GM19397 (cell line): ENCODE results near the gene SON.
A peak's percentile ranks its signal among the peaks of the same experiment; 100 is the strongest.
"Not testable (repeated sequence)": the region's sequence is repeated elsewhere in the genome, so short reads cannot be mapped to it uniquely, and the experiment has no call there.

Experiments used
- ATAC-seq: cut with Tn5 transposase; IDR thresholded peaks from one replicate; pipeline ENCODE4 v1.9.1; 2021; ENCODE audit warnings: mild to moderate bottlenecking, moderate library complexity; ENCODE audit not compliant: unreplicated experiment

SON gene, protein sequence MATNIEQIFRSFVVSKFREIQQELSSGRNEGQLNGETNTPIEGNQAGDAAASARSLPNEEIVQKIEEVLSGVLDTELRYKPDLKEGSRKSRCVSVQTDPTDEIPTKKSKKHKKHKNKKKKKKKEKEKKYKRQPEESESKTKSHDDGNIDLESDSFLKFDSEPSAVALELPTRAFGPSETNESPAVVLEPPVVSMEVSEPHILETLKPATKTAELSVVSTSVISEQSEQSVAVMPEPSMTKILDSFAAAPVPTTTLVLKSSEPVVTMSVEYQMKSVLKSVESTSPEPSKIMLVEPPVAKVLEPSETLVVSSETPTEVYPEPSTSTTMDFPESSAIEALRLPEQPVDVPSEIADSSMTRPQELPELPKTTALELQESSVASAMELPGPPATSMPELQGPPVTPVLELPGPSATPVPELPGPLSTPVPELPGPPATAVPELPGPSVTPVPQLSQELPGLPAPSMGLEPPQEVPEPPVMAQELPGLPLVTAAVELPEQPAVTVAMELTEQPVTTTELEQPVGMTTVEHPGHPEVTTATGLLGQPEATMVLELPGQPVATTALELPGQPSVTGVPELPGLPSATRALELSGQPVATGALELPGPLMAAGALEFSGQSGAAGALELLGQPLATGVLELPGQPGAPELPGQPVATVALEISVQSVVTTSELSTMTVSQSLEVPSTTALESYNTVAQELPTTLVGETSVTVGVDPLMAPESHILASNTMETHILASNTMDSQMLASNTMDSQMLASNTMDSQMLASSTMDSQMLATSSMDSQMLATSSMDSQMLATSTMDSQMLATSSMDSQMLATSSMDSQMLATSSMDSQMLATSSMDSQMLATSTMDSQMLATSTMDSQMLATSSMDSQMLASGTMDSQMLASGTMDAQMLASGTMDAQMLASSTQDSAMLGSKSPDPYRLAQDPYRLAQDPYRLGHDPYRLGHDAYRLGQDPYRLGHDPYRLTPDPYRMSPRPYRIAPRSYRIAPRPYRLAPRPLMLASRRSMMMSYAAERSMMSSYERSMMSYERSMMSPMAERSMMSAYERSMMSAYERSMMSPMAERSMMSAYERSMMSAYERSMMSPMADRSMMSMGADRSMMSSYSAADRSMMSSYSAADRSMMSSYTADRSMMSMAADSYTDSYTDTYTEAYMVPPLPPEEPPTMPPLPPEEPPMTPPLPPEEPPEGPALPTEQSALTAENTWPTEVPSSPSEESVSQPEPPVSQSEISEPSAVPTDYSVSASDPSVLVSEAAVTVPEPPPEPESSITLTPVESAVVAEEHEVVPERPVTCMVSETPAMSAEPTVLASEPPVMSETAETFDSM (N-terminal part only)

DNA sequence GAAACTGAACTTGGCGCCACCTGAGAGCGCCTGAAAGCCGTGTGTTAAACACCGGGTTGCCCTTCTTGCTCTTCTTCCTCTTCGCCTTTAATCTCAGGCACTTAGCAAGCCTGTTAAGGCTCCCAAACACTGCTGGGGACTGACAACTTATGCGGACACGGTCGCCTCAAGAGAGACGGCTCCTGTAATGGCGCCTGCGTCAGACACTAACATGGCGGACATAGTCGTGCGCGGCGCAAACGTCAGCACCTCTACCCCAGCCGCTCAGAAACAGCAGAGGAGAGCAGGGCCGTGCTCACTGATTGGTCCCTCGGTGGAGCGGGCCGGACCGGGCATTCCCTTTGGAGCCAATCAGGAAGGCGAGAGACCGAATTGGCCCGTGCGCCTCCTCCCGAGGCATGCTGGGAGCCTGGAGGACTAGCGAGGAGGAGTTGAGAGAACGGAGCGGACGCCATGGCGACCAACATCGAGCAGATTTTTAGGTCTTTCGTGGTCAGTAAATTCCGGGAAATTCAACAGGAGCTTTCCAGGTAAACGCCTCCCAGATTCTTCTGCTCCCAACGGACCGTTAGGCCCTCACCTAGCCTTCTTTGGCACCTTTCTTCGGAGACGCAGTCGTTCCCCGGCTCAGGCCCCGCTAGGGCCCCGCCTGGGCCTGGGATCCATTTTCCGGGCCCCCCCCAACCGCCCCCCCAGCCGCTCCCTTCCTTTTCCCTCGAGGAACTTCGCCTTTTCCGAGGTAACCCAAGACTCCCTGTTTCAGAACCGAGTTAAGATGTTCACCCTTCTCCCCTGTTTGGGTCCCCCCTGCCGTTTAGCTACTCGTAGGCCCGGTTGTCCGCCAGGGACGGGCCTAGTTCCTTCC is at the start of gene SON:
TSS of gene SON (plus strand) at position 399 of the 865 bp plus-strand sequence. CDS start at position 454, 55 bp downstream.
- ATAC-seq: peak; percentile 88

DNA sequence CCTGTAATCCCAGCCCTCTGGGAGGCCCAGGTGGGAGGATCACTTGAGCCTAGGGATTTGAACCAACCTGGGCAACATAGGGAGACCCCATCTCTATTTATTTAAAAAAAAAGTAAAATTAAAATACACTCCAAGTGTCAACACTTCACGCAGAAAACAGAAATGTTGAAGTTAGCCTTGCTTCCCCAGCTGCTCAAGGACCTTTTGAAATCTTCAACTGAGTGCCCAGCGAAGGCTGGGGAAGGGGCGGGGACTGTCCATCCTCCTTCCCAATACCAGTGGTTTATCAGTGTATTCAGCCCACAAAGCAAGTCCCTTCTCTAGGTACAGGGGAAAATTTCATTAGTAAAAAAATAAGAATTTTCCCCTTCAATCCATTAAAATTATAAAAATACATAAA is 49.1 kb upstream of the SON start:
- ATAC-seq: no peak

DNA sequence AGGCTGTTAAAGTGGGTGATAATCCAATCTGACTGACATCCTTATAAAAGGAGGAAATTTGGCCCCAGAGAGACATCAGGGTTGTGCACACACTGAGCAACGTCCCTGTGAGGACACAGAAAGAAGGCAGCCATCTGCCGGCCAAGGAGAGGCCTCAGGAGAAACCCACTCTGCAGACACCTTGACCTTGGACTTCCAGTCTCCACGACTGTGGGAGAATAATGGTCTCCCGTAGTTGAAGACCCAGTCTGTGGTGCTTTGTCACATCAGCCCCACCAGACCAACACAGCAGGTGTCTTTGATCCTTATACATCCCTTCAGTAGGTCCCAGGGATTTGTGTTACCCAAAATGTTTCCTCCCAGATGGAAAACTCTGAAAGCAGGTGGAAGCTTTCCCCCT is 47.1 kb upstream of the SON start:
- no peak for ATAC-seq

DNA sequence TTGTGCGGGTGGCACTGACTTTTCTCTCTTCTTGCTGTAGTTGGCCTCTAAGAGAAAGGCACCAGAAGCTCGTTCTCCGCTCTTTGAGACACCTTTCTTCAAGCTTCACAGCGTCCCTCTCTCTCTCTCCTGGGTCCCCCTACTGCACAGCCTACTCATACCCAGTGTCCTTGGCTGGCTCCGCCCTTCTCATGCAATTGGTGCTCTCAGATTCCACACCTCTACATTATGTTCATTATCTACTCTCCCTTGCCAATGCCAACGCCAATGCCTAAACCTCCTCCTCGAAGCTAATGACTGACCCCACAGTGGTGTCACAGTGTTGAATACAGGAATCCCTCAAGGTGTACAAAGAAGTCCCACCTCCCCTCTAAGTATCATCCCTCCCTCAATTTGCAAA is 46.5 kb upstream of the SON start:
- no peak for ATAC-seq

DNA sequence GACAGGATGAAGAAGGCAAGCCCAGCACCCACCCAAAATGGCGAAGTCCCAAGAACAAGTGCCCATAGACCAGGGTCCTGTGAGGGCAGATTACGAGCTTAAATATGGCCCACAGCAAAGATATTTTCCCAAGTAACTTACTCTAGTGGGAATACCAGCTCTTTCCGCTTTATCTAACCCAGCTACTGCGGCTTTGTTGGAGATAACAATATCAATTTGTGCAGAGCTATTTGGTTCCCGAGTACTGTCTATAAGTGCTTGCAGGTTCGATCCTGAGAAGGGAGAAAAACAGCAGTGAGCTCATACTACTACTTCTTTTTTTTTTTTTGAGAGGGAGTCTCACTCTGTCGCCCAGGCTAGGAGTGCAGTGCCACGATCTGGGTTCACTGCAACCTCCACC is 37.0 kb upstream of the SON start:
- ATAC-seq: no peak

DNA sequence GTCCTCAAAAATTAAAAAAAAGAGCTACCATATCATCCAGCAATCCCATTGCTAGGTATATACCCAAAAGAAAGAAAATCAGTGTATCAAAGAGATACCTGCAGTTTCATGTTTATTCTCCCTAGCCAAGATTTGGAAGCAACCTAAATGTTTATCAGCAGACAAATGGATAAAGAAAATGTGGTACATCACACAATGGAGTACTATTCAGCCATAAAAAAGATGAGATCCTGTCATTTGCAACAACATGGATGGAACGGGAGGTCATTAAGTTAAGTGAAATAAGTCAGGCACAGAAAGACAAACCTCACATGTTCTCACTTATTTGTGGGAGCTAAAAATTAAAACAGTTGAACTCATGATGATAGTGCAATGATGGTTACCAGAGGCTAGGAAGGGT is 35.8 kb upstream of the SON start:
- ATAC-seq: not testable (repeated sequence)

DNA sequence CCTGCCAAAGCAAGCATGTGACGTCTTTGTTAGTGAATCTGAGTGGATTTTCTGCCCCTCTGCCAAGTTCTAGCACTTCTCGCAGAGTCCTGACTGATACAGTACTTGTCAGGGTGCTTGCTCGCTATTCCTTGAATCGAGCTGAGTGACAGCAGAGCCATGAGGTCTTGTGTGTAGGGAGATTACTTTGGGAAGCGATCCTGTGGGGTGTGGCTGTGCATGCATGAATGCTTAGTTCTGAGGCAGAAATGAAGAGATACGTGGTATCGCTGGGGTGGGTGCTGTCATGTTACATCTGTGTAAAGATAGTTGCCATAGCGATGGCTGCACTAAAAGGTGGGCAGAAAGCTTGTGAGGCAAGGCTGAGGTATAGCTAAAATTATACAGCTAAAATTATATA is 32.0 kb upstream of the SON start:
- no peak for ATAC-seq

DNA sequence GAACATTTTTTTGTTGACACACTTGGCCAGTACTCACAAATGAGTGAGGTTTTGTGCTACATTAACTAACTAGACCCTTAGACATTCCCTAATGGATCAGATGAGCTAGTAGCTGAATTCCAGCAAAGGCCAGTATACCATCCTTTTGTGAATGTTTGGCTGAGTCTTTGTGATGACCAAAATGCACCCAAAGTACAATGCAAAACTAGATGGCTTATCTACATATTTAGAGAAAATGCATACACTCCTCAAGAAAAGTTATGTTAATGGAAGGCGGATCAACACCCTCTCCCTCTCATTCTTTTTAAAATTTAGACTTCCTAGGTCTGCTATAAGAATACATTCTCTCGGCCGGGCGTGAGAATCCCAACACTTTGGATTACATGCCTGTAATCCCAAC is 31.2 kb upstream of the SON start:
- no peak for ATAC-seq

DNA sequence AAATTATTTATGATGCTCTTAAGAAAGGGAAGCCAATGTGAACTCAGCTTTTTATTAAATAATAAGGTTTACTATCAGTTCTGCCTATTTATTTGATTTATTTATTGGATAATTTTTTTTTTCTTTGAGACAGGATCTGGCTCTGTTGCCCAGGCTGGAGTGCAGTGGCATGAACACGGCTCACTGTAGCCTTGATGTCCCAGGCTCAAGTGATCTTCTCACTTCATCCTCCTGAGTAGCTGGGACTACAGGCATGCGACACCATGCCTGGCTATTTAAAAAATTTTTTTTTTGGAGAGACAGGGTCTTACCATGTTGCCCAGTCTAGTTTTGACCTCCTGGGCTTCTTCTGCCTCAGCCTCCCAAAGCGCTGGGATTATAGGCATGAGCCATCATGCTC is 30.4 kb upstream of the SON start:
- no peak for ATAC-seq

DNA sequence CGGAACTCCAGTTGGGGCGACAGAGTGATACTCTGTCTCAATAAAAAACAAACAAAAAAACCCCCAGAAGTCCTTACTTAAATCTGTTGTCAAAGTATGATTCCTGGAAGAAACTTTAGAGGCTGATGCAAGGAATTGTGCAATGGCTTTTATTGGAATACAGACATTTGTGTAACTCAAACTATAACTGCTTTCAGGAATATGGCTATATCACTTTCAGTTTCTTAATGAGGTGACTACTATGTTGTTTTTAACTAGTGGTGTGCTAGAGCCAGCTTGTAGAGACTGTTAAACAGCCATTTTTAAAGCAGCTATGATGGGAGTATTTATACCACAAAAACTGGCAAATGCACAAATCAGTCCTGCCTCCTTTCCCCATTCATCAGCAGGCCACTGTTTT is 28.6 kb upstream of the SON start:
- ATAC-seq: no peak

DNA sequence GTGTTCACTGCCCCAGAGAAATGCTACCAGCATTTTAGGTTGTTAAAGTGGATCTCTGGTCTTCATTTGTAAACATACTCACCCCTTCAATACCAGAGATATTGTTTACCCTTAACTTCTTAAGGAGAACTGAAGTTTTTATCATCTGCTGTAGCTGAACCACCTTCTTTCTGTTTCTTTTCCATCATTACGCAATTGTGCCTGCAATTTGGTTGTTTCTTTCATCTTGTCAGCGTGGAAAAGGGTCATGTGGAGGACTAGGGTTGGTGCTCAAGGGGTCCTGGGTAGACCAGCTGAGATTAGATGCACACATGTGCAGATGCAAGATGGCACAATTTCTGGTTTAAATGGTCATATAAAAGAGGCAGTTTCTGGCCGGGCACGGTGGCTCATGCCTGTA is 23.9 kb upstream of the SON start:
- ATAC-seq: no peak

DNA sequence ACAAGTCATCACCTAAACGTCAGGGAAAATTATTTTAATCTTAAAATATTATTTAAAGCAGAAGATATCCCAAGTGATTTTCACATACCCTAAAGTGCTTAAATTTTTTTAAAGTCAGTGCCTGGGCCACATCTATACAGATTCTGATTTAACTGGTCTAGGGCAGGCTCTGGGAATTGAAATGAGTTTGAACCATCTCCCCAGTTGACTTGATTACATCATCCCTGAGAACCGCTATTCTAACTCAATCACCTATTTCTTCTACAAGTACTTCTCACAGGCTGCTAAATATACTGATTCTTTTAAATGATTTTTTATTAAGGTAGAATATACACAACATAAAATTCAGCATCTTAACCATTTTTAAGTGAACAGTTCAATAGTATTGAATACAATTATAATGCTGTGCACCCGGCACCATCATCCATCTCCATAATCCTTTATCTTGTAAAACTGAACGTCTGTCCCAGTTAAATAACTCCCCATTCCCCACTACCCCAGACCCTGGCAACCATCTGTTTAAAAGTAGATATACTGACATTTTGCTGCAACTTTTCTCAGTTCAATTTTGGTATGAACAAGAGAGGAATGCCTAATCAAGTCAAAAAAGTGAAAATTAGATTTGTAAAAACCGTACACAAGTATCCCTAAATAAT is 20.4 kb upstream of the SON start:
- ATAC-seq: no peak

DNA sequence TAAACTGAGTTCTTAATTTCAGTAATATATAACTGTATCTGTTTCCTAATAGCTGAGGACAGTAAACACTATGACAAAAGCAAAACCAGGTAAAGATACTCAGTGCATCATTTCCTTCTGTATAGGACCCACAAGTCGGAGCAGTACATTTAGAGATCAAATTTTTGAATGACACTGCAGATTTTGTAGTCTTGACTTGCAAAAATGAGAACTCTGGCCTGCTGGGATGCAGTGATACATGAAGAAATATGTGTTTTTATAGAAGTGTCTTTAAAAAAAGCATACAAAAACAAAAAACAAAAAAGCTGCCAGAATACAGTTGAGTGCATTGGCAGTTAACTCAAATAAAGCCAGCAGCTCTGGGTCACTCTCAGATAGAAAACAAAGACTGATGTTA is 19.9 kb upstream of the SON start:
- ATAC-seq: no peak

DNA sequence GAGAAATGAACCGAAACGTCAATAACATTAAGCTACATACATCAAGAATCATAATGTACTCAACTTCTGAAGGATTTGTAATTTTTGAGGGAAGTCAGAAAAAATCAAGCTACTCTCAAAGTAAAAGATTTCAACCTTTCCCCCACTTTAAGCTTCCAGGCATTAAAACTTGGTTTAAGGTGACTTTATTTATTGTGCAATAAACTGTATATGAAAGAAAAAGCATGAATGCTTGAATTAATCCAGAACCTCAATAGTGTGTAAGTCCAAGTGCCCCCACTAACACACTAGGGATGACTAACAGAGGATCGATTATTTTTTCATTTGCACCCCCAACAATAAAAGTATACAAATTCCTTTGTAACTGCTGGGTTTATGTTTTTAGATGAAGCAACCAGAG is 11.8 kb upstream of the SON start:
- no peak for ATAC-seq

DNA sequence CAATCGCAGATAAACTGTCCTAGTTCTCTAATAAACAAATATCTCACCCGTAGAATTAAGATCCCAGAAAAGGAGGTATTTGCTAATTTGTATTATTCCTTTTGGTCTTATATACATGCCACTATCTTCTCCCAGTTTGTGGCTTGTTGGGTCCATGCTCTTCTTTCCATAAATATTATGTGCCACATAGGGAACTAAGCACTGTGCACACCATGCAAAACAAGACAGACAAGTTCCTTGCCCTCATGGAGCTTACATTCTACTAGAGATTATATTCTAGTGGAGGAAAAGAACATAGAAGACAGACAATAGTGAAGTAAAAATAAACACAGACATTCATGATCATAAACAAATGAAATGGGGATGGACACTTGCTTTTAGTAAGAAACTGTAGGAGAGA is 5.6 kb upstream of the SON start:
- ATAC-seq: no peak

DNA sequence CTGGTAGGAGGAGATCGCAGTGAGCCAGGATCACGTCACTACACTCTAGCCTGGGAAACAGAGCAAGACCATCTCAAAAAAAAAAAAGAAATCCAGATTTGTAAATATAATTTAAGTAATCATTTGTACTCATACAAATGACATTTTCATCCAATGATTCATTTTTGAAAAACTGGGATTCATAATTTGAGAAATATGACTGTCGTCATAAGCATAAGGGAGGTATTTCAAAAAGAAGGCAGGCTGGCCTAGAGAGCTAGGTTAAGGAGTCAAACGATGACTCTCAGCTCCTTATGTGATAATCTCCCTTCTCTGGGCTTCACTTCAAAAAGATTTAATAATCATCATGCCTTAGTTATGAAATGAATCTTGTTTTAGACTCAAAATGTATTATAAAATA is 3.2 kb upstream of the SON start:
- ATAC-seq: no peak

DNA sequence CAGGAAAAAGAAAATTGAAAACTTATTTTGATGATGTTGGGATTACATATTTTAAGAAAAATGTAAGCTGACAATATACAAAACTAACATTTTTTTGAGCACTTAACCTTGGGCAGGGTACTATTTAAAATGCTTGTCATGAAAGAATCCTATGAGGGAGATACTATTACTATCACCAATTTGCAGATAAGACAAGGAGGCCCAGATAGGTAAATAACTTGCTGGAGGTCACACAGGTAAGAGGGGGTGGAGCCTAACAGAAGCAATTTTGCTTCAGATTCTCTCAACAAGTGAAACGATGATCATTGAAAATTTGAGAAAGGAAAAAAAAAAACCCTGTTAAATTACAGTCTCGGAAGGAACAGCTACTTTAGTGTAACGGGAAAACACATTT is 2.1 kb upstream of the SON start:
- no peak for ATAC-seq

DNA sequence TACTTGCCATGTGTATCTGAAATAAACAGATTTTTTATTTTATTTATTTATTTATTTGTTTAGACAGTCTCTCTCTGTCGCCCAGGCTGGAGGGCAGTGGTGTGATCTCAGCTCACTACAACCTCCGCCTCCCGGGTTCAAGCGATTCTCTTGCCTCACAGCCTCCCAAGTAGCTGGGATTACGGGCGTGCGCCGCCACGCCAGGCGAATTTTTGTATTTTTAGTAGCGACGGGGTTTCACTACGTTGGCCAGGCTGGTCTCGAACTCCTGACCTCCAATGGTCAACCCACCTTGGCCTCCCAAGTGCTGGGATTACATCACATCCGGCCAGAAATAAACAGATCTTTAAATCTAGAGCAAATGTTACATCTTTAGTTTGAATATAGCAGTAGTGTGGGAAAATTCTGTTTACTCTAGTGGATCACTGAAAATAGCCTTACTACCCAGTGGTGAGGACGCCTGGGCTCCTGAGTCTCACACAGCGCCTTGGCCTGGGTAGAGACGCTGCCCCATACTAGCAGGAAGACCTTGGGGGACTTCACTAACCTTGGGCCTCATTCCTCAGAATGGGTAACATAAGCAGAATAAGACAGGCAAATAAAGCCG is 1.6 kb upstream of the SON start:
- ATAC-seq: no peak
